Fibroblast of lung (primary cell): ENCODE data around the gene GABPB1. TPM values are rescaled to one million over a fixed set of nuclear protein-coding genes. Genes with fewer than 3 reads are reported as not detected.

Experiments used
- DNase-seq, 2 donors: peaks; one replicate each; pipeline versions ENCODE4 v3.0.0 to v3.0.0-alpha.2; 2010; ENCODE audit warnings: low read depth in 2 of 2
- H2AFZ ChIP-seq: 2 replicates; pipeline ENCODE4 v1.5.1; 2012; ENCODE audit warnings: low read length, control low read depth, inconsistent platforms
- H3K27ac ChIP-seq: 2 replicates; pipeline ENCODE4 v1.5.1; 2011; ENCODE audit warnings: low read length, control low read depth; ENCODE audit not compliant: insufficient read depth
- H3K27me3 ChIP-seq: 2 replicates; pipeline ENCODE4 v1.5.1; 2011; ENCODE audit warnings: mild to moderate bottlenecking, low read length; ENCODE audit not compliant: control insufficient read depth, insufficient read depth
- H3K36me3 ChIP-seq: 2 replicates; pipeline ENCODE4 v1.5.1; 2011; ENCODE audit warnings: low read length; ENCODE audit not compliant: control insufficient read depth, insufficient read depth
- H3K4me1 ChIP-seq: 2 replicates; pipeline ENCODE4 v1.5.1; 2011; ENCODE audit warnings: low read length; ENCODE audit not compliant: control insufficient read depth, insufficient read depth; ENCODE audit errors: extremely low read depth
- H3K4me2 ChIP-seq: 2 replicates; pipeline ENCODE4 v1.5.1; 2011; ENCODE audit warnings: low read length, control low read depth; ENCODE audit not compliant: insufficient read depth; ENCODE audit errors: extremely low read depth
- H3K4me3 ChIP-seq, 4 experiments: fragments of 200-600 bp in 1 of 4; sonication (generic) in 1 of 4; replicated peaks in 1 of 4; 2 replicates each; pipeline ENCODE4 v1.5.1; 2011 to 2016; ENCODE audit warnings: low read length in 4 of 4, low read depth in 3 of 4, mild to moderate bottlenecking in 3 of 4, control low read depth in 2 of 4, inconsistent platforms in 1 of 4, mixed read lengths in 1 of 4; ENCODE audit not compliant: insufficient read depth in 1 of 4; ENCODE audit errors: control extremely low read depth in 1 of 4
- H3K79me2 ChIP-seq: 2 replicates; pipeline ENCODE4 v1.5.1; 2012; ENCODE audit warnings: mild to moderate bottlenecking, low read length, inconsistent platforms; ENCODE audit not compliant: control insufficient read depth, insufficient read depth
- H3K9ac ChIP-seq: 2 replicates; pipeline ENCODE4 v1.5.1; 2011; ENCODE audit warnings: mild to moderate bottlenecking, low read length, control low read depth; ENCODE audit not compliant: insufficient read depth
- H3K9me3 ChIP-seq: 2 replicates; pipeline ENCODE4 v1.5.1; 2012; ENCODE audit warnings: low read depth, low read length; ENCODE audit not compliant: control insufficient read depth, insufficient read depth
- H4K20me1 ChIP-seq: 2 replicates; pipeline ENCODE4 v1.5.1; 2011; ENCODE audit warnings: low read length; ENCODE audit not compliant: control insufficient read depth, insufficient read depth; ENCODE audit errors: extremely low read depth
- CTCF ChIP-seq, 2 donors: IDR thresholded peaks in 1 of 2; conservative IDR thresholded peaks in 1 of 2; 1 replicate in 1 of 2; 2 replicates in 1 of 2; pipeline ENCODE4 v1.5.1; 2011 to 2012; ENCODE audit warnings: low read length in 2 of 2, control low read depth in 1 of 2, inconsistent platforms in 1 of 2, low read depth in 1 of 2, mild to moderate bottlenecking in 1 of 2
- EZH2 ChIP-seq: IDR thresholded peaks from 2 replicates; pipeline ENCODE4 v1.5.1; 2012; ENCODE audit warnings: low read length, control low read depth, mild to moderate bottlenecking; ENCODE audit errors: missing control alignments
- polyA plus RNA-seq, 2 donors: library from polyadenylated mRNA; depleted of rRNA in 1 of 2; stranded (reverse) in 1 of 2; unstranded in 1 of 2; fragments of >200 nt; gene quantifications; 2 replicates each; pipeline ENCODE4 v1.2.1, GENCODE V29; 2011 to 2012; ENCODE audit warnings: missing spikeins in 1 of 2
- total RNA-seq: library from RNA; depleted of rRNA; stranded (reverse); fragments of >200 nt; gene quantifications from 2 replicates; pipeline ENCODE4 v1.2.1, GENCODE V29; 2014

Gene GABPB1
- total and polyA plus RNA-seq, 2 donors (not counting 1 experiment from before 2014, with no cell fraction given) = 25.4 to 40.1 TPM

DNA sequence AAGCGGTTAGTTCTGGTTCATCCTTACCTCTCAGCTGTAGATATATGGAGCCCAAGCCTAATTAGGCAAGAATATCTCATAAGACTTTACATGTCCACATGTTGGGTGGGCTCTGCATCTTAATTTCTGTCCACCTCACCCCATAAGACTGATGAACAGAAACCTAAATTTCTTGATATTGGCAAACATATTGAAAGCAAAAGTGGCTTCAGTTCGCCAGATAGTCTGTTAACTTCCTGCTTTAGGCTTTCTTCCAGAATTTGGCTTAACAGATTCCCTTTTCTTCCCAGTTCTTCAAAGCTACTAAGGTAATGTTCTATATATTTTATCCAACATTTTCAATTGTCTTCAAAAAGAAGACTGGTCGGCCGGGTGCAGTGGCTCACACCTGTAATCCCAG lies 19.7 kb downstream of the GABPB1 start:
- no peak overlapping the region for H3K27ac ChIP-seq
- no peak overlapping the region for H3K9ac ChIP-seq
- no peaks in the 10 kb centered on the region for H3K4me1 ChIP-seq
- H3K4me3 ChIP-seq = no peak overlapping the region
- H3K4me2 ChIP-seq = no peak overlapping the region
- no peaks in the 10 kb centered on the region for H3K27me3 ChIP-seq
- H3K9me3 ChIP-seq = no peaks in the 10 kb centered on the region
- H3K79me2 ChIP-seq = no peaks in the 10 kb centered on the region
- DNase-seq = no peak
- H4K20me1 ChIP-seq = no peaks in the 10 kb centered on the region
- H2AFZ ChIP-seq = no peak overlapping the region
- no peak for TF ChIP-seq EZH2
- TF ChIP-seq CTCF (conservative IDR thresholded peaks at IDR 0.05 in 1 of 2, IDR thresholded peaks at IDR 0.05 in 1 of 2; ENCODE audit: low read depth in 1 of 2, low read length in 2 of 2) = no peak
- no peaks in the 10 kb centered on the region for H3K36me3 ChIP-seq

- no peaks in the 10 kb centered on the region for H3K4me1 ChIP-seq
- TF ChIP-seq CTCF (conservative IDR thresholded peaks at IDR 0.05 in 1 of 2, IDR thresholded peaks at IDR 0.05 in 1 of 2; ENCODE audit: low read depth in 1 of 2, low read length in 2 of 2) (no peak), EZH2 (no peak)
- H3K4me3 ChIP-seq = no peak overlapping the region
- no peaks in the 10 kb centered on the region for H3K9me3 ChIP-seq
- no peak overlapping the region for H2AFZ ChIP-seq
- no peaks in the 10 kb centered on the region for H4K20me1 ChIP-seq
- DNase-seq = no peak
- no peak overlapping the region for H3K9ac ChIP-seq
- no peaks in the 10 kb centered on the region for H3K79me2 ChIP-seq
- H3K27ac ChIP-seq = no peak overlapping the region
- H3K4me2 ChIP-seq = no peak overlapping the region
- no peaks in the 10 kb centered on the region for H3K36me3 ChIP-seq
- no peaks in the 10 kb centered on the region for H3K27me3 ChIP-seq
Observed at GRCh38 chr15:50333229-50333628, 21.8 kb downstream of the GABPB1 start.

DNA sequence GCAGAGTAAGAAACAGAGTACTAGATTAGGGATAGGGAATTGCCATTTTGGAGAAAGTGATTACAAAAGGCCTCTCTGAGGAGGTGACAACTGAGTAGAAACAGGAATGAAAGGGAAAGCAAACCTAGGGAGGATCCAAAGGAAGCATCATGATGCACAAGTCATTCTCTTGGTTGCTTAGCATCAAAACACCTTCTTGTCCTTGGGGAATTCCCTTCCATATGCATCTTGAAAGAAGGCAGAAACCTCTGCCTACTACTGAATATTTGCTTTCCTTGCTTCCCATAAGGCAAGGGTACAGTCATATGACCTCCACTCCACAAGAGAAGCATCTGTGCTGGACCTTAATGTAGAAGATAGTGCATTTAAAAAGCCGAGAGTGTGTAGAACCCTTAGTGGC lies 24.1 kb downstream of the GABPB1 start:
- no peak overlapping the region for H3K27ac ChIP-seq
- no peaks in the 10 kb centered on the region for H4K20me1 ChIP-seq
- H2AFZ ChIP-seq = no peak overlapping the region
- no peaks in the 10 kb centered on the region for H3K4me1 ChIP-seq
- H3K79me2 ChIP-seq = no peaks in the 10 kb centered on the region
- no peak for DNase-seq
- no peak overlapping the region for H3K4me3 ChIP-seq
- no peaks in the 10 kb centered on the region for H3K9me3 ChIP-seq
- TF ChIP-seq CTCF (conservative IDR thresholded peaks at IDR 0.05 in 1 of 2, IDR thresholded peaks at IDR 0.05 in 1 of 2; ENCODE audit: low read depth in 1 of 2, low read length in 2 of 2) (no peak), EZH2 (no peak)
- H3K27me3 ChIP-seq = no peaks in the 10 kb centered on the region
- H3K9ac ChIP-seq = no peak overlapping the region
- H3K4me2 ChIP-seq = no peak overlapping the region
- no peaks in the 10 kb centered on the region for H3K36me3 ChIP-seq
